K562 (cell line): ENCODE measurements around the gene DENND6A. TPM values are rescaled to one million over a fixed set of nuclear protein-coding genes. Genes with fewer than 3 reads are reported as not detected.

Source experiments
- BACH1 ChIP-seq: fragments of 200-800 bp; sonication (Bioruptor generic); IDR thresholded peaks from 2 replicates; pipeline ENCODE4 v1.6.1; 2016; ENCODE audit warnings: missing genetic modification characterization, missing compliant biosample characterization
- BRD9 ChIP-seq: fragments of 450-650 bp; IDR thresholded peaks from 2 replicates; pipeline ENCODE4 v1.6.1; 2018; ENCODE audit warnings: low read depth; ENCODE audit not compliant: partially characterized antibody
- CREM ChIP-seq: IDR thresholded peaks from 2 replicates; pipeline ENCODE4 v1.6.1; 2014; ENCODE audit warnings: antibody characterized with exemption, low read depth
- FOXK1 ChIP-seq: sonication (generic); formaldehyde crosslinking; IDR thresholded peaks from 2 replicates; pipeline ENCODE4 v1.8.0; 2022; ENCODE audit warnings: missing genetic modification reagents, mild to moderate bottlenecking, borderline replicate concordance
- LARP7 ChIP-seq: fragments of 450-650 bp; IDR thresholded peaks from 2 replicates; pipeline ENCODE4 v1.6.1; 2016
- MAFK ChIP-seq: IDR thresholded peaks from 2 replicates; pipeline ENCODE4 v1.6.1; 2011; ENCODE audit warnings: low read length, improper control_type of control experiment
- NCOA1 ChIP-seq: fragments of 450-650 bp; IDR thresholded peaks from 2 replicates; pipeline ENCODE4 v1.6.1; 2016; ENCODE audit warnings: low read depth
- NFYB ChIP-seq: IDR thresholded peaks from 2 replicates; pipeline ENCODE4 v1.6.1; 2011; ENCODE audit warnings: mild to moderate bottlenecking, moderate library complexity; ENCODE audit not compliant: insufficient read length; ENCODE audit errors: extremely low read depth
- RNF2 ChIP-seq: sonication (generic); IDR thresholded peaks from 2 replicates; pipeline ENCODE4 v1.6.1; 2016
- SAFB2 ChIP-seq: fragments of 200-400 bp; formaldehyde crosslinking; IDR thresholded peaks from 2 replicates; pipeline ENCODE4 v1.6.1; 2018; ENCODE audit warnings: borderline replicate concordance, low read length, low read depth, moderate library complexity; ENCODE audit not compliant: severe bottlenecking
- TAF1 ChIP-seq: IDR thresholded peaks from 2 replicates; pipeline ENCODE4 v1.6.1; 2011; ENCODE audit warnings: mild to moderate bottlenecking, low read length, moderate library complexity; ENCODE audit not compliant: insufficient read depth, control insufficient read depth, severe bottlenecking; ENCODE audit errors: extremely low read depth
- ZNF395 ChIP-seq: fragments of 200-800 bp; sonication (Bioruptor generic); IDR thresholded peaks from 2 replicates; pipeline ENCODE4 v1.6.1; 2017; ENCODE audit warnings: missing genetic modification characterization, missing compliant biosample characterization
- polyA plus RNA-seq, 8 experiments: library from polyadenylated mRNA; depleted of rRNA in 4 of 8; stranded (reverse) in 5 of 8; unstranded in 3 of 8; fragments of >200 nt; fragmentation: Nextera tagmentation in 2 of 8; fragmentation: Illumina TruSeq in 1 of 8; extraction: Ambion mirVana in 2 of 8; extraction: Trizol in 1 of 8; gene quantifications; 2 replicates each; pipeline versions ENCODE4 v1.2.1 to v1.2.3, GENCODE V29; 2011 to 2014; ENCODE audit warnings: inconsistent platforms in 1 of 8, missing spikeins in 1 of 8
- total RNA-seq, 7 experiments: library from RNA; depleted of rRNA in 6 of 7; stranded (reverse); fragments of >200 nt in 6 of 7; fragmentation: Illumina TruSeq in 2 of 7; extraction: Trizol in 2 of 7; gene quantifications; 2 replicates each; pipeline versions ENCODE4 v1.2.1 to v1.2.3, GENCODE V29; 2011 to 2021; ENCODE audit warnings: low replicate concordance in 1 of 7
- TF ChIP-seq, protein P1 (sequence below), 2 experiments: fragments of 450-650 bp; conservative IDR thresholded peaks; 2 replicates each; pipeline ENCODE4 v1.6.1; 2017; ENCODE audit warnings: mild to moderate bottlenecking in 2 of 2, moderate library complexity in 2 of 2
- TF ChIP-seq, protein P2 (sequence below): conservative IDR thresholded peaks from 2 replicates; pipeline ENCODE4 v1.6.1; 2011; ENCODE audit warnings: low read depth, mild to moderate bottlenecking, low read length; ENCODE audit not compliant: control insufficient read depth
- TF ChIP-seq, protein P3 (sequence below), 2 experiments: fragments of 450-650 bp in 1 of 2; sonication (generic) in 1 of 2; formaldehyde crosslinking in 1 of 2; IDR thresholded peaks in 1 of 2; conservative IDR thresholded peaks in 1 of 2; 2 replicates each; pipeline versions ENCODE4 v1.6.1 to v1.8.1; 2016 to 2023; ENCODE audit warnings: mild to moderate bottlenecking in 2 of 2, moderate library complexity in 2 of 2, inconsistent platforms in 1 of 2, missing genetic modification reagents in 1 of 2
- TF ChIP-seq, protein P4 (sequence below): sonication (generic); formaldehyde crosslinking; IDR thresholded peaks from 2 replicates; pipeline ENCODE4 v1.8.1; 2023; ENCODE audit warnings: mild to moderate bottlenecking, missing genetic modification reagents, moderate library complexity
- TF ChIP-seq, protein P5 (sequence below): fragments of 250-450 bp; sonication (Bioruptor Pico); IDR thresholded peaks from 2 replicates; pipeline ENCODE4 v1.4.0; 2020; ENCODE audit warnings: mild to moderate bottlenecking

The DENND6A gene
- total and polyA plus RNA-seq, 9 of the 15 experiments (the other 6 are each of a cell fraction or from before 2014, with no cell fraction given) = 1.5 to 12.7 (median 7.1) TPM

DNA sequence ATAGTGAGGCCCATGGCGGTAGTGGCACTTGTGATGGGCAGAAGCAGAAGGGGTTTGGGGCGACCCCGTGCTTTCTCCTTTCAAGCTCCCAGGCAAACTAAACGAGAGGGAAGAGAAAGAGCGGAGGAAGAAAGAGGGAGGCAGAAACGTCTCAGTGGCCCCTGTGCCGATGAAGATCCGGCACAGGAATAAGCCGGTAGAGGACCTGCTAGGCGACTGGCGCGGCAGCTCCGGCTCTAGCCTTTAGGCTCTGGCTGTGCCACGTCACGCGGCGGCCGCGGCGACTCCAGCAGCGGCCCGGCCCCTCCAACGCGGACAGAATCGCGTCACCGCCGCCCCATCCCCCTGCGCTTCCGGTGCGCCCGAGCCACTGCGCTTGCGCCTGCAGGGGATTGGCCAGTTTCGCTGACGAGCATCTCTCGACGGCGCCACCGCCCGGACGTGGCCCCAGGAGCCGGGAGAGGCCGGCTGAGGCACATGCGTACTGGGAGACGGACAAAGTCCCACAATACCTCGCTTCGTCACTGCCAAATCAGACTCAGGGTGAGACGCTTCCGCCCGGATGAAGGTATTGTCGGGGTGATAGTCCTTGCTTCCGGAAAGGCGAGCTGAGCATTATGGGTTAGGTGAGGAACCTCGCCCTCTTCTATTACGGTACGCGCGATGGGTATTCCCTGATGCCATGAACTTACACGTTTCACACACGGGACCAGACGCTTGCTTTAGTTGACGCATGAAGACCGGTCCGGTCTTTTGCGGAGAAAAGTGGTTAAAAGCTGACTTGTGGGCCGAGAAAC is 95.6 kb downstream of the DENND6A start, which contains the start of gene ARF4 (continued):
- TF ChIP-seq, protein P1, sequence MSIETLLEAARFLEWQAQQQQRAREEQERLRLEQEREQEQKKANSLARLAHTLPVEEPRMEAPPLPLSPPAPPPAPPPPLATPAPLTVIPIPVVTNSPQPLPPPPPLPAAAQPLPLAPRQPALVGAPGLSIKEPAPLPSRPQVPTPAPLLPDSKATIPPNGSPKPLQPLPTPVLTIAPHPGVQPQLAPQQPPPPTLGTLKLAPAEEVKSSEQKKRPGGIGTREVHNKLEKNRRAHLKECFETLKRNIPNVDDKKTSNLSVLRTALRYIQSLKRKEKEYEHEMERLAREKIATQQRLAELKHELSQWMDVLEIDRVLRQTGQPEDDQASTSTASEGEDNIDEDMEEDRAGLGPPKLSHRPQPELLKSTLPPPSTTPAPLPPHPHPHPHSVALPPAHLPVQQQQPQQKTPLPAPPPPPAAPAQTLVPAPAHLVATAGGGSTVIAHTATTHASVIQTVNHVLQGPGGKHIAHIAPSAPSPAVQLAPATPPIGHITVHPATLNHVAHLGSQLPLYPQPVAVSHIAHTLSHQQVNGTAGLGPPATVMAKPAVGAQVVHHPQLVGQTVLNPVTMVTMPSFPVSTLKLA (conservative IDR thresholded peaks at IDR 0.05) = peak; percentile 77 to 90; a peak in 1 of 4 replicates
- TF ChIP-seq RNF2 = peak; percentile 51
- TF ChIP-seq LARP7 = no peak
- no peak for TF ChIP-seq BACH1 (tag)
- peak; percentile 87 for TF ChIP-seq TAF1
- 0 out of 2 replicates have a peak, but pooled peaks have one; percentile 35 for TF ChIP-seq NCOA1
- TF ChIP-seq, protein P2, sequence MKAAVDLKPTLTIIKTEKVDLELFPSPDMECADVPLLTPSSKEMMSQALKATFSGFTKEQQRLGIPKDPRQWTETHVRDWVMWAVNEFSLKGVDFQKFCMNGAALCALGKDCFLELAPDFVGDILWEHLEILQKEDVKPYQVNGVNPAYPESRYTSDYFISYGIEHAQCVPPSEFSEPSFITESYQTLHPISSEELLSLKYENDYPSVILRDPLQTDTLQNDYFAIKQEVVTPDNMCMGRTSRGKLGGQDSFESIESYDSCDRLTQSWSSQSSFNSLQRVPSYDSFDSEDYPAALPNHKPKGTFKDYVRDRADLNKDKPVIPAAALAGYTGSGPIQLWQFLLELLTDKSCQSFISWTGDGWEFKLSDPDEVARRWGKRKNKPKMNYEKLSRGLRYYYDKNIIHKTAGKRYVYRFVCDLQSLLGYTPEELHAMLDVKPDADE = peak; percentile 53; the same call in 1 of the 2 replicates
- TF ChIP-seq, protein P3, sequence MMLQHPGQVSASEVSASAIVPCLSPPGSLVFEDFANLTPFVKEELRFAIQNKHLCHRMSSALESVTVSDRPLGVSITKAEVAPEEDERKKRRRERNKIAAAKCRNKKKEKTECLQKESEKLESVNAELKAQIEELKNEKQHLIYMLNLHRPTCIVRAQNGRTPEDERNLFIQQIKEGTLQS (IDR thresholded peaks at IDR 0.05) = peak; percentile 57
- TF ChIP-seq, protein P3 (CRISPR knock-in tag; conservative IDR thresholded peaks at IDR 0.05) = peak; percentile 72; the same call in 1 of the 2 replicates
- peak; percentile 98 for TF ChIP-seq CREM
- TF ChIP-seq ZNF395 (CRISPR knock-in tag) = peak; percentile 82
- TF ChIP-seq, protein P4, sequence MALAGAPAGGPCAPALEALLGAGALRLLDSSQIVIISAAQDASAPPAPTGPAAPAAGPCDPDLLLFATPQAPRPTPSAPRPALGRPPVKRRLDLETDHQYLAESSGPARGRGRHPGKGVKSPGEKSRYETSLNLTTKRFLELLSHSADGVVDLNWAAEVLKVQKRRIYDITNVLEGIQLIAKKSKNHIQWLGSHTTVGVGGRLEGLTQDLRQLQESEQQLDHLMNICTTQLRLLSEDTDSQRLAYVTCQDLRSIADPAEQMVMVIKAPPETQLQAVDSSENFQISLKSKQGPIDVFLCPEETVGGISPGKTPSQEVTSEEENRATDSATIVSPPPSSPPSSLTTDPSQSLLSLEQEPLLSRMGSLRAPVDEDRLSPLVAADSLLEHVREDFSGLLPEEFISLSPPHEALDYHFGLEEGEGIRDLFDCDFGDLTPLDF (CRISPR knock-in tag) = no peak
- TF ChIP-seq SAFB2 = no peak
- 0 out of 2 replicates have a peak, but pooled peaks have one; percentile 33 for TF ChIP-seq FOXK1 (CRISPR knock-in tag)
- TF ChIP-seq, protein P5, sequence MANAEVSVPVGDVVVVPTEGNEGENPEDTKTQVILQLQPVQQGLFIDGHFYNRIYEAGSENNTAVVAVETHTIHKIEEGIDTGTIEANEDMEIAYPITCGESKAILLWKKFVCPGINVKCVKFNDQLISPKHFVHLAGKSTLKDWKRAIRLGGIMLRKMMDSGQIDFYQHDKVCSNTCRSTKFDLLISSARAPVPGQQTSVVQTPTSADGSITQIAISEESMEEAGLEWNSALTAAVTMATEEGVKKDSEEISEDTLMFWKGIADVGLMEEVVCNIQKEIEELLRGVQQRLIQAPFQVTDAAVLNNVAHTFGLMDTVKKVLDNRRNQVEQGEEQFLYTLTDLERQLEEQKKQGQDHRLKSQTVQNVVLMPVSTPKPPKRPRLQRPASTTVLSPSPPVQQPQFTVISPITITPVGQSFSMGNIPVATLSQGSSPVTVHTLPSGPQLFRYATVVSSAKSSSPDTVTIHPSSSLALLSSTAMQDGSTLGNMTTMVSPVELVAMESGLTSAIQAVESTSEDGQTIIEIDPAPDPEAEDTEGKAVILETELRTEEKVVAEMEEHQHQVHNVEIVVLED (CRISPR knock-in tag) = peak; percentile 52; the same call in 1 of the 2 replicates
- peak; percentile 34 for TF ChIP-seq NFYB
- TF ChIP-seq BRD9 = peak; percentile 58
- peak; percentile 41 for TF ChIP-seq MAFK
